HG03520 (cell line): Measurements from ENCODE around the gene IMMP2L.
"Not testable (repeated sequence)": the region's sequence is repeated elsewhere in the genome, so short reads cannot be mapped to it uniquely, and the experiment has no call there.

Source experiments
- ATAC-seq: cut with Tn5 transposase; IDR thresholded peaks from one replicate; pipeline ENCODE4 v1.9.1; 2021; ENCODE audit warnings: mild to moderate bottlenecking, moderate library complexity; ENCODE audit not compliant: unreplicated experiment

Gene IMMP2L

DNA sequence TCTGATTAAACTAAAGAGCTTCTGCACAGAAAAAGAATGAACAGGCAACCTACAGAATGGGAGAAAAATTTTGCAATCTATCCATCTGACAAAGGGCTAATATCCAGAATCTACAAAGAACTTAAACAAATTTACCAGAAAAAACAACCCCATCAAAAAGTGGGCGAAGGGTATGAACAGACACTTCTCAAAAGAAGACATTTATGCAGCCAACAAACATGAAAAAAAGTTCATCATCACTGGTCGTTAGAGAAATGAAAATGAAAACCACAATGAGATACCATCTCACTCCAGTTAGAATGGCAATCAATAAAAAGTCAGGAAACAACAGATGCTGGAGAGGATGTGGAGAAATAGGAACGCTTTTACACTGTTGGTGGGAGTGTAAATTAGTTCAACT lies 273.9 kb downstream of the IMMP2L start:
- ATAC-seq: not testable (repeated sequence)

DNA sequence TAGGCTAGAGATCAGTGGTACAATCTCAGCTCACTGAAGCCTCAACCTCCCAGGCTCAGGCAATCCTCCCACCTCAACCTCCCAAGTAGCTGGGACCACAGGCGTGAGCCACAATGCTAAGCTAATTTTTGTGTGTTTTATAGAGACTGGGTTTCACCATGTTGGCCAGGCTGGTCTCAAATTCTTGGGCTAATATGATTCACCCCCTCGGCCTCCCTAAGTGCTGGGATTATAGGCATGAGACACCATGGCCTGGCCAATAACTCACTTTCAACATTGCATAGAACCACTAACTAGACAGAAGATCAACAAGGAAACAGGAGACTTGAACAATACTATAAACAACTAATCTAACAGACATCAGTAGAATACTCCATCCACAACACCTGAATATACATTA lies 279.7 kb downstream of the IMMP2L start:
- no peak for ATAC-seq

GRCh38 chr7:111274857-111275256 lies 287.4 kb downstream of the IMMP2L start:
- no peak for ATAC-seq

DNA sequence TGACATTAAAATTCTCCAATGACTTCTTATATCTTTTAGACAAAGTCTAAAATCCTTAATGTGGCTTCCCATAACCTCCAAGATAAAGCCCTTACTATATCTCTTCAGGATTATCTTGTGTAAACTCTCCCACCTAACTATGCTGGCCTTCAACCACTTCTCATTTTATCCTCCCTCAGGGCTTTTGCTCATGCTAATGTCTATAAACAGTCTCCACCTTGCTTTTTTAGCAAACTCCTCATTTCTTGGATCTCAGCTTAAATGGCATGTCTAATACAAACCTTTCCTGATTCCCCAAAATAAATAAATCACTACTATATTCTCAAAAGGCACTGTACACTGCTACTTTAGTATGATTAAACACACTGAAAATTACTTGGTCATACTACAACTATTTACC lies 290.2 kb downstream of the IMMP2L start:
- ATAC-seq: no peak

DNA sequence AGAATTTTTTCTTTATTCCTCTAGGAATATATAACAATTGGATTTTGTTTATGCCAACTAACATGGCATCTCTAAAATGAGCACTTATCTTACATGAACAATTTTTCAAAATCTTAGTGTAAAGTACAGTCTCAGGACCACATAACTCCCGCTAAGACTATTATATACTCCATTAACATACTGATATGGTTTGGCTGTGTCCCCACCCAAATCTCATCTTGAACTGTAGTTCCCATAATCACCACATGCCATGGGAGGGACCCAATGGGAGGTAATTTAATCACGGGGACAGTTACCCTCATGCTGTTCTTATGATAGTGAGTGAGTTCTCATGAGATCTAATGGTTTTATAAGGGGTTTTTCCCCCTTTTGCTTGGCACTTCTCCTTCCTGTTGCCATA lies 291.5 kb downstream of the IMMP2L start:
- ATAC-seq: not testable (repeated sequence)

DNA sequence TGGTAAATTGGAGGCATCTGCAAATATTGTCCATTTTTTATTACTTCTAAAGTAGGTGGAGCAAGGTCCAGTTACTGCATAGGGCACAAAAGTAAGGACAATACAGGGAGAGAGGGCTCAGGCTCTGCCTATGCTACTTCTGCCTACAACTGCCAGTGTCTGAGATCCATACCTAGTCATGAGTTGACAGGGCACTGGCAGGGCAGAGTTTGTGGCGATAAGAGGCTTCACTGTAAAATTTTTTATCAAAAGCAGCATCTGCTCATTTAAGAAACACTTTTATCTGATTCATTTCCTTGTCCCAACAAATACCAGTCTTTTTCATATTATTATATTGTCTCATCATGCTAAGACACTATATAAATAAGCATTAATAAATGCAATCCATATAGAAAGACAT lies 293.4 kb downstream of the IMMP2L start:
- no peak for ATAC-seq

GRCh38 chr7:111266613-111267012 lies 295.7 kb downstream of the IMMP2L start:
- ATAC-seq: no peak

DNA sequence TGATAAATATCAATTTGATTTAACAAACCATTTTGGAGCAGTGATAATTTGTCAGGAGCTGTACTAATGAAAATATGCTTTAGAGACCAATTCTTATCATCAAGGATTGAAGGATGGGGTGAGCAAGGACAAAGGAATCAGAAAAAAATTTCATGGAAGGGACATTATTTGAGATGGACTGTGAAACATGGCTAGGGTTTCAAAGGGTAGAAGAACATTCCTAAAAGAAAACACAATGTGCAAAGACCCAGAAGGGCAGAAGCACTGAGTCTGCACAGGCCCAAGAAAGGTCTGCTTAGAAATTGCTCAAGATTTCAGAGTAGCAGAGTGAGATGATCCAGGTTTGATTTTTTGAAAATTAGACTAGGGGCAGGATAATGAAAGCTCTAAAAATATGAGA lies 296.9 kb downstream of the IMMP2L start:
- ATAC-seq: no peak

DNA sequence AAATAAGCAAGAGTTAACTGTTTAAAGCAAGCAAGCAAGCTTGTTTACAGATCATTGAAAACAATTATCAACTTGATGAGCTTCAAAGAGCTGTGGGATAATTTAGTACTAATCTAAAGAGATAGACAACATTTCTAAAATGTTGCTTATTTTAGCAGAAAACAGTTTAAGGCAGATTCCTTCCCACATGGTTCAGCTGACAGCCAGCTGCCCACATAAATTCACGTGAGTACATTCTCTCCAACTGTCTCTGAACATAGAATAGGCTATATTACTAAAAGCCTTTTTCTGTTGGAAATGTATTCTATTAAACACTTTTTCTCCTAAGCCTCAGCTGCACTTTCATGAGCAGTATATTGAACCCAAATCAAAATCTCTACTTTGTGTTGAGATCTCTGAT lies 297.3 kb downstream of the IMMP2L start:
- ATAC-seq: no peak

- no peak for ATAC-seq
Observed at GRCh38 chr7:111264111-111264868, 298.0 kb downstream of the IMMP2L start.

DNA sequence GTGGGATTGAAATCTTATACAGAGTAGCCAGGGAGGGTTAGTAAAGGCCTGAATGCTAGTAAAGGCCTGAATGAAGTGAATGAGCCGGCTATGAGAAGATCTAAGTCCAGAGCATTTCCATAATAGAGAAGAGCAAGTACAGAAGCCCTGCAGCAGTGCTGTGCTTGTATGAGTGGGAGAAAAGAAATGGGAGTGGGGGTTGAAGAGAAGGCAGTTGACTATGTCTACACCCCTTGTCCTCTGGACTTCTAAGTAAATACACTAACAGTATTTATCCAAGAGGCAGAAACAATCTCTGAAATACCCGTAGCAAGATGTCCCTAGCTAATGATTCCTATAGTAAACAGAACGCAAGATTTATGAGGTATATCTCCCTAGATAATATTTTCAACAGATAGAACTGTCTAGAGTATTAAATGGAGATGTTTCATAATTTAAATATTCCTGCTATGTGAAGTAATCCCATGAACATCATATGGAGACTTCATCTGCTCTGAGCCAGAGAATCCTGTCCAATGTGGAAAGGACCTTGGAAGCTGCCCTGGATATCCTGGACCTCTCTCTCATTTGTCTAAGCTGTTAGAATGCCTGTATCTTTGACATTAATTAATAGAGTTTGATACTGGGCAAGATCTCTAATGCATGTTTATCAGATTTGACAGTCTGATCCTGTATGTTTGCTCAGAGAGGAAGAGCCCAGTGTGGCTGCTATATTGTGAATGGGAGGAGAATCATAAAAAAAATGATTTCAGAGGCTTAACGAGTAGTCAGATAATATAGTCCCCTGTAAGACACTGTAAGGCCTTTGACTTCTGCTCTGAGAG lies 299.8 kb downstream of the IMMP2L start:
- ATAC-seq: no peak

DNA sequence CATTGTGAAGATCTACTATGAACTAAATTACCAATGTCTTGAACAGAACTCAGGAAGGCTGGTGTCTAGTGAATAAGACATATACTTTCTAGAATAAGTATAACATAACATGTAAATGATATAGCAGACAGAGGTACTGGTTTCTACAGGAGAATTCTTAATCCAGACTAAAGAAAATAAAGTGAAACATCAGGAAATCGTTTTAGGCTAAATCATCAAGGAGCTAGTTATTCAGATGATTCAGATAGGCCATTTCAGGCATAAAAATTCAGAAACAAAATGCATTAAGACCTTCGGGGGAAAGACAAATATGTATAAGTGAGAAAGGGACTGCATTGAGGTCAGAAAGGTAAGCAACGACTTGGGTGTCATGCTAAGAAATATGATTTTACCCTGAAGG lies 300.8 kb downstream of the IMMP2L start:
- no peak for ATAC-seq

DNA sequence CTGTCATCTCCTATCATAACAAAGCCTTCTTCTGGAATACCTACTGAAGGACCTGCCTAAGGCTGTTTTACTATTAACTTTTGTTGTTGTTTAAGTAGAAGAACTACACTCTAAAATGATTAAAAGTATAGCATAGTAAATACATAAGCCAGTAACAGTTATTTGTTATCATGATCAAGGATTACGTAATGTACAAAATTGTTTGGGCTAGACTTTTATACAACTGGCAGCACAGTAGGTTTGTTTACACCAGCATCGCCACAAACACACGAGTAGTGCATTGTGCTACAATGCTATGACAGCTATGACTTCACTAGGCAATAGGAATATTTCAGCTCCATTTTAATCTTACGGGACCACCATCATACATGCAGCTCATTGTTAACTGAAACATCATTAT lies 302.3 kb downstream of the IMMP2L start:
- no peak for ATAC-seq

GRCh38 chr7:111256391-111256790 lies 305.9 kb downstream of the IMMP2L start:
- no peak for ATAC-seq

DNA sequence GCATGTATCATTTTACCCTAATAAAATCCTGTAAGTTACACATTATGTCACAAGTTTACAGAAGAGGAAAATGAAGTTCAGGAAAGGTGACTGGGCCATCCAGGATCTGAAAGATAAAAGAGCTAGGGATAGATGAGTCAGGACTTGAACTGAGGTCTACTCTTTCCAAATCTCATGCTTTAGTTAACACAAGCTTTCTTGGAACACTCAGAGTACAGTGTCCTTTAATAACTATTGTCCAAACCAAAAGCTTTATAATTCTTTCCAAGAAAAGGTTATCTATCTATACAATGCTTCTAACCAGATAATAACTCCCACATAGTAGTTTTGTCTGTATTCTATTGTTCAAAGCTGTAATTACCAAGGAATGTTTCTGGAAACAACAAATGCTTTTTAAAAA lies 306.7 kb downstream of the IMMP2L start:
- ATAC-seq: no peak

DNA sequence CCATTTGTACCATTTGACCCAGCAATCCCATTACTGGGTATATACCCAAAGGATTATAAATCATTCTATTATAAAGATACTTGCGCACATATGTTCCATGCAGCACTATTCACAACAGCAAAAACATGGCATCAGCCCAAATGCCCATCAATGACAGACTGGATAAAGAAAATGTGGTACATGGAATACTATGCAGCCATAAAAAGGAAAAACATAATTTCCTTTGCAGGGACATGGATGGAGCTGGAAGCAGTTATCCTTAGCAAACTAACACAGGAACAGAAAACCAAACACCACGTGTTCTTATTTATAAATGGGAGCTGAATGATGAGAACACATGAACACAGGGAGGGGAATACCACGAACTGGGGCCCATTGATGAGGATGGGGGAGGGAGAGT lies 310.9 kb downstream of the IMMP2L start:
- not testable (repeated sequence) for ATAC-seq

GRCh38 chr7:111249807-111250206 lies 312.5 kb downstream of the IMMP2L start:
- not testable (repeated sequence) for ATAC-seq

DNA sequence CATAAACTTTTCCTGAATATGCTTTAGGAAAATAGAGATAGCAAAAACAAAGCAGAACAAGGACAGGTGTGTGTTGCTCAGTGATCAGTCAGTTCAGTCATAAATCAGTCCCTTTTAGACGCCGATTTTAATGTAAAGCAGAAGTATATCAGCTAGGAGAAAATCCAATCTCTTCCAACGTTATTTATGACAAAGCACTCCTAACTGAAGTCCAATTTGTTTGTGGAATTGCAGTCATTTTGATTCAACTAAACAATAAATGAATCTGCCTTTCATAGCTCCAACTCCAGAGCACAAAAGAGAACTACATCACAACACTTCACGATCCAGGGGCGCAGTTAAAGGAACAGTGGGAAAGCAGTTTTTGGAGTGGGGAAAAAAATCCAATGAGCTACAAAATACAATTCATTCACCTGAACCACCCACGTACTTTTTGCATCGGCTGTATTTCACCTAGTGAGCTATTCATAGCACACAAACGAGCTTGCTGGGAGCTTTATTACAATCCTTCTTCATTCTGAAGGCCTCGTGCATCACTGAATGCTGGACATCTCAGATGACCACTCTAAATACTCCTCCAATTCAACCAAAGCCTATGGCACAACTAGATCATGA lies 320.0 kb downstream of the IMMP2L start:
- no peak for ATAC-seq

DNA sequence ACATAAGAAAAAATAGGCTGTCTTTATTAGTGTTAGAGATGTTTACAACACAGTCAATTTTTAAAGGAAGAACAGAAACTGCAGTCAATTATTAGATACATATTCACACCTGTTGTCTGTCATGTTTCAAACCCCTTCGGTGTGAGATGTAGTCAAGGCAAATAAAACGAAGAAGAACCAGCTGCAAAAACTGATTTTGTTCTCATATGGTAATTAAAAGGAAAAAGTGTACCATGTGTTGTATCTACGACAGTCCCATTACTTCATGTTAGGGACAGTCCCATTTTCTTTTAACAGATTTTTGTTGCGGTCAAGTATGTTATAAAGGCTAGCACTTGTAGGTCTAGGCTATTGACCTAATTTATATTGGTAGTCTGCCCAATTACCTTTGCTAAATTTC lies 321.9 kb downstream of the IMMP2L start:
- no peak for ATAC-seq

DNA sequence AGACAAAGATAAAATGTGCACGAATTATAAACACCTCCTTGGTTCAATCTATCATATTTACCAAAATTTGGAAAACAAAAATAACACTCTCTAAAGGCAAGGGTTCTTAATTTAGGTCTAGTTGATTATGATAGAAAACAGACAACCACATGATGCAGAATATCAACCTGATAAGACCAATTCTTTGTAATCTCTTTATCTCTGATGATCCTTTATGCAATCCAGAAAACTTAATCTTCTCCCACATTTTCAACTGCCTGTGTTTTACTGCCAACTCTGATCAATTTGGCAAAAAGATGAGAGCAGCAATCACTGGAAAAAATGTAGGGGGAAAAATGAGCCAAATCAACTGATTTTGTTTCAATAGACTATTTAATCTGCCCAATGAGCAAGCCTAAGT lies 322.9 kb downstream of the IMMP2L start:
- no peak for ATAC-seq

DNA sequence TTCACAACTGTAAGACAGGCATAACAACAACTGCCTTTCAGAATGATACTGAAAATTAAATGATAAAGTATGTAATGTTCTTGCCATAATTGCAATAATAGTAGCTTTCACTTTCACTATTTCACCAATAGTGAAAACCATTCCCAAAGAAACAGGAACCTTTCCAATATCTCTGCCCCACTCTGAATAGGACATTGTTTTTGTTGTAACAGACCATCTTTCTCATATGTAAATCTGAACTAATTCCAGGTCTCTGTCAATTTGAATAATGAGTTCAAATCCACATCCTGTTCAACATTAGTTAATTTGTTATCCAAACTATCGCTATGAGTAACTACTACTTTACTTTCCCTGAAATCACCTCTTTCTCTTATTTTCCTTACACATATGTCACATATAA lies 323.4 kb downstream of the IMMP2L start:
- no peak for ATAC-seq

DNA sequence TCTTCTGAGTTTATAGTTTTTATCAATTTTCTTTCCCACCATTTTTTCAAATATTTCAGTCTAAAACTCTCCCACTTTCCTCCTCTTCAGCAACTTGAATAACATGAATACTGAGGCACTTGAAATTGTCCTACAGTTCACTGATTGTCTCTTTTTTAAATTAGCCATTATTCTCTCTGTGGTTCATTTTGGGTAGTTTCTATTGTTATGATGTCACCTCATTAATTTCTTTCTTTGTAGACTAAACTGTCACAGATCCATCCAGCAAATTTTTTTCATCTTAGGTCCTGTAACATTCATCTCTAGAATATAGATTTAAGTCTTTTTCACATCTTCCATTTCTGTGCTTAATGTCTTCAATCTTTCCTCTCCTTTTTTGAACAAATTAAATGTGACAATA lies 326.6 kb downstream of the IMMP2L start:
- no peak for ATAC-seq
